ENCODE data around the gene PRKCA. TPM values are rescaled to one million over a fixed set of nuclear protein-coding genes. Genes with fewer than 3 reads are reported as not detected.

The PRKCA gene
- total and polyA plus RNA-seq, 2 of the 13 experiments (the other 11 are each of a cell fraction or from before 2014, with no cell fraction given): 18.5 to 21.5 TPM

GRCh38 chr17:66365903-66366302 lies 63.5 kb downstream of the PRKCA start:
- ATAC-seq: no peak
- in situ Hi-C loops (cut with HindIII; ENCODE audit: extremely low pct_ligation_motif_present, low pct_unique_long_range_greater_than_20kb) (no loop called here), intact Hi-C loops (cut with micrococcal nuclease; ENCODE audit: unreplicated experiment) (no loop called here)
- H4K20me1 ChIP-seq (ENCODE audit: insufficient read depth, low read length): no peaks in the 10 kb centered on the region
- no peak overlapping the region for H3K4me2 ChIP-seq (ENCODE audit: low read depth, low read length)
- TF ChIP-seq NCOA5 (CRISPR knock-in tag; IDR thresholded peaks at IDR 0.05) (no peak), ZFAT (CRISPR knock-in tag; conservative IDR thresholded peaks at IDR 0.05) (no peak), ZNF678 (CRISPR knock-in tag; IDR thresholded peaks at IDR 0.05) (no peak), SMYD3 (CRISPR knock-in tag; IDR thresholded peaks at IDR 0.05) (no peak), ZNF350 (CRISPR knock-in tag; IDR thresholded peaks at IDR 0.05; ENCODE audit: borderline replicate concordance, low read depth) (no peak), ZHX1 (CRISPR knock-in tag; IDR thresholded peaks at IDR 0.05; ENCODE audit: low read depth) (no peak), CREM (IDR thresholded peaks at IDR 0.05) (no peak), CREM (CRISPR knock-in tag; IDR thresholded peaks at IDR 0.05) (no peak)
- no peaks in the 10 kb centered on the region for H3K27me3 ChIP-seq (ENCODE audit: control insufficient read depth in 1 of 2, insufficient read depth in 2 of 2, low read length in 2 of 2)
- H3K79me2 ChIP-seq (ENCODE audit: insufficient read depth, low read length): peaks cover 30% of the 10 kb centered on the region
- H3K9ac ChIP-seq (ENCODE audit: insufficient read depth, low read depth, low read length): no peak overlapping the region
- CTCF ChIA-PET (ENCODE audit: low intra/inter-chr PET ratio, low total read pairs): no interaction called here
- DNase-seq (ENCODE audit: low spot score): no peak
- H3K4me1 ChIP-seq (ENCODE audit: insufficient read depth, low read length): peaks cover 51% of the 10 kb centered on the region
- WGBS (ENCODE audit: low lambda C conversion rate): 85% methylated on average over 2 of the region's 2 CpGs
- no TSS peak for BruUV-seq (replicated peaks)
- H2AFZ ChIP-seq (ENCODE audit: low read length): no peak overlapping the region
- no peak overlapping the region for H3K4me3 ChIP-seq (replicated peaks in 1 of 3; ENCODE audit: insufficient read depth in 1 of 3, low read depth in 2 of 3, low read length in 3 of 3)
- no peak overlapping the region for H3K27ac ChIP-seq (ENCODE audit: extremely low read length, insufficient read depth, low read length)
- POLR2A ChIA-PET: no interaction called here
- H3K9me3 ChIP-seq (ENCODE audit: low read length): no peaks in the 10 kb centered on the region
- no peaks in the 10 kb centered on the region for H3K36me3 ChIP-seq (replicated peaks in 1 of 2; ENCODE audit: control insufficient read depth in 1 of 2, insufficient read depth in 2 of 2, low read length in 2 of 2)
- no peak for FAIRE-seq

Measured in HepG2 (cell line).